WTC11 (cell line): ENCODE results near the gene NEK10. TPM values are rescaled to one million over a fixed set of nuclear protein-coding genes. Genes with fewer than 3 reads are reported as not detected.

Experiments used
- AFF4 ChIP-seq: sonication (generic); formaldehyde crosslinking; IDR thresholded peaks from 2 replicates; pipeline ENCODE4 v1.8.1; 2023; ENCODE audit warnings: mild to moderate bottlenecking, missing genetic modification reagents, borderline replicate concordance
- AR ChIP-seq: fragments of 250-450 bp; sonication (Bioruptor Pico); IDR thresholded peaks from 2 replicates; pipeline ENCODE4 v1.9.0; 2021; ENCODE audit warnings: mild to moderate bottlenecking
- CREM ChIP-seq: sonication (generic); formaldehyde crosslinking; IDR thresholded peaks from 2 replicates; pipeline ENCODE4 v1.8.1; 2022; ENCODE audit warnings: mild to moderate bottlenecking, missing genetic modification reagents, moderate library complexity
- ERG ChIP-seq: fragments of 250-450 bp; sonication (Bioruptor Pico); IDR thresholded peaks from 2 replicates; pipeline ENCODE4 v1.8.0; 2021; ENCODE audit warnings: mild to moderate bottlenecking
- ESRRA ChIP-seq: sonication (generic); formaldehyde crosslinking; IDR thresholded peaks from 2 replicates; pipeline ENCODE4 v1.8.1; 2022; ENCODE audit warnings: mild to moderate bottlenecking, missing genetic modification reagents, borderline replicate concordance
- FOXJ3 ChIP-seq: sonication (generic); formaldehyde crosslinking; IDR thresholded peaks from 2 replicates; pipeline ENCODE4 v1.9.0; 2021; ENCODE audit warnings: missing genetic modification reagents, mild to moderate bottlenecking, borderline replicate concordance
- FOXK1 ChIP-seq: sonication (generic); formaldehyde crosslinking; IDR thresholded peaks from 2 replicates; pipeline ENCODE4 v1.8.0; 2022; ENCODE audit warnings: mild to moderate bottlenecking, moderate library complexity, missing genetic modification reagents
- GABPB1 ChIP-seq: sonication (generic); formaldehyde crosslinking; IDR thresholded peaks from 2 replicates; pipeline ENCODE4 v1.8.1; 2023; ENCODE audit warnings: mild to moderate bottlenecking, missing genetic modification reagents
- GTF2I ChIP-seq: fragments of 250-450 bp; sonication (Bioruptor Pico); conservative IDR thresholded peaks from 2 replicates; pipeline ENCODE4 v1.4.0; 2021; ENCODE audit warnings: mild to moderate bottlenecking
- HMGA2 ChIP-seq: fragments of 250-450 bp; sonication (Bioruptor Pico); IDR thresholded peaks from 2 replicates; pipeline ENCODE4 v1.4.0; 2021; ENCODE audit warnings: mild to moderate bottlenecking, moderate library complexity
- JUN ChIP-seq: sonication (generic); formaldehyde crosslinking; IDR thresholded peaks from 2 replicates; pipeline ENCODE4 v1.8.0; 2023; ENCODE audit warnings: mild to moderate bottlenecking, missing genetic modification reagents
- MLX ChIP-seq: sonication (generic); formaldehyde crosslinking; IDR thresholded peaks from 2 replicates; pipeline ENCODE4 v1.8.1; 2023; ENCODE audit warnings: mild to moderate bottlenecking, missing genetic modification reagents, moderate library complexity
- NFYB ChIP-seq: sonication (generic); formaldehyde crosslinking; conservative IDR thresholded peaks from 2 replicates; pipeline ENCODE4 v1.8.0; 2022; ENCODE audit warnings: low read depth, missing genetic modification reagents
- NR1H2 ChIP-seq: sonication (generic); formaldehyde crosslinking; IDR thresholded peaks from 2 replicates; pipeline ENCODE4 v1.9.0; 2021; ENCODE audit warnings: mild to moderate bottlenecking, moderate library complexity, missing genetic modification reagents
- OVOL2 ChIP-seq: fragments of 250-450 bp; sonication (Bioruptor Pico); IDR thresholded peaks from 2 replicates; pipeline ENCODE4 v1.9.0; 2021; ENCODE audit warnings: mild to moderate bottlenecking, borderline replicate concordance
- SMAD3 ChIP-seq: sonication (generic); formaldehyde crosslinking; IDR thresholded peaks from 2 replicates; pipeline ENCODE4 v1.8.0; 2022; ENCODE audit warnings: missing genetic modification reagents, mild to moderate bottlenecking, borderline replicate concordance
- ZNF281 ChIP-seq: sonication (generic); formaldehyde crosslinking; IDR thresholded peaks from 2 replicates; pipeline ENCODE4 v1.8.0; 2023; ENCODE audit warnings: mild to moderate bottlenecking, missing genetic modification reagents
- ZNF396 ChIP-seq: fragments of 250-450 bp; sonication (Bioruptor Pico); IDR thresholded peaks from 2 replicates; pipeline ENCODE4 v1.8.0; 2021; ENCODE audit warnings: mild to moderate bottlenecking, moderate library complexity, borderline replicate concordance
- ZNF425 ChIP-seq: fragments of 250-450 bp; sonication (Bioruptor Pico); conservative IDR thresholded peaks from 2 replicates; pipeline ENCODE4 v1.9.0; 2021; ENCODE audit warnings: mild to moderate bottlenecking
- ZNF532 ChIP-seq: fragments of 250-450 bp; sonication (Bioruptor Pico); IDR thresholded peaks from 2 replicates; pipeline ENCODE4 v1.9.0; 2021; ENCODE audit warnings: mild to moderate bottlenecking, borderline replicate concordance
- total RNA-seq: library from RNA; stranded (reverse); gene quantifications from 3 replicates; pipeline ENCODE4 v1.2.3, GENCODE V29; 2021

The NEK10 gene
- total RNA-seq, 1 experiment from 2014 or later, result 0.37 TPM

GRCh38 chr3:27368831-27369607, at the start of gene NEK10 (continued):
- no peak for TF ChIP-seq AR (CRISPR knock-in tag)
- no peak for TF ChIP-seq ZNF396 (CRISPR knock-in tag)
- TF ChIP-seq JUN, result no peak
- TF ChIP-seq CREM, result peak; percentile 64; the same call in 1 of the 2 replicates
- TF ChIP-seq MLX (CRISPR knock-in tag), result no peak
- no peak for TF ChIP-seq ESRRA (CRISPR knock-in tag)
- TF ChIP-seq GABPB1 (CRISPR knock-in tag), result no peak
- TF ChIP-seq ZNF281 (CRISPR knock-in tag), result no peak
- no peak for TF ChIP-seq OVOL2 (CRISPR knock-in tag)
- no peak for TF ChIP-seq AFF4 (CRISPR knock-in tag)
- TF ChIP-seq ERG (CRISPR knock-in tag), result no peak
- peak; percentile 72; the same call in 1 of the 2 replicates for TF ChIP-seq FOXK1 (CRISPR knock-in tag)
- TF ChIP-seq HMGA2 (CRISPR knock-in tag), result no peak
- TF ChIP-seq NFYB (CRISPR knock-in tag), result peak; percentile 97
- TF ChIP-seq NR1H2 (CRISPR knock-in tag), result no peak
- TF ChIP-seq FOXJ3 (CRISPR knock-in tag), result no peak
- no peak for TF ChIP-seq ZNF532 (CRISPR knock-in tag)
- no peak for TF ChIP-seq GTF2I (CRISPR knock-in tag)
- no peak for TF ChIP-seq ZNF425 (CRISPR knock-in tag)
- TF ChIP-seq SMAD3 (CRISPR knock-in tag), result no peak
